OCI-LY1 (cell line): ENCODE results near the gene LYVE1.

ENCODE experiments used
- H2AFZ ChIP-seq: fragments of 200-600 bp; sonication (generic), shearing (Covaris generic); 2 replicates; pipeline ENCODE4 v1.6.0; 2014; ENCODE audit warnings: antibody characterized with exemption, mild to moderate bottlenecking, low read length
- H3F3A ChIP-seq: fragments of 200-600 bp; sonication (generic), shearing (Covaris generic); 2 replicates; pipeline ENCODE4 v1.6.0; 2014; ENCODE audit warnings: mild to moderate bottlenecking, antibody characterized with exemption, low read length, moderate library complexity; ENCODE audit not compliant: insufficient read depth
- H3K27ac ChIP-seq: fragments of 200-600 bp; sonication (generic); 2 replicates; pipeline ENCODE4 v1.5.1; 2014; ENCODE audit warnings: low read length, mixed run types, mild to moderate bottlenecking, low read depth; ENCODE audit not compliant: poor library complexity, severe bottlenecking
- H3K27me3 ChIP-seq: fragments of 200-600 bp; sonication (generic); 2 replicates; pipeline ENCODE4 v1.6.0; 2014; ENCODE audit warnings: antibody characterized with exemption, mild to moderate bottlenecking, low read length, moderate library complexity; ENCODE audit not compliant: insufficient read depth
- H3K36me3 ChIP-seq: fragments of 200-600 bp; sonication (generic); 2 replicates; pipeline ENCODE4 v1.6.1; 2014; ENCODE audit warnings: mild to moderate bottlenecking, antibody characterized with exemption, low read length, moderate library complexity, mixed read lengths; ENCODE audit not compliant: insufficient read depth
- H3K4me1 ChIP-seq: fragments of 200-600 bp; sonication (generic); 2 replicates; pipeline ENCODE4 v1.5.1; 2014; ENCODE audit warnings: mild to moderate bottlenecking, low read length, moderate library complexity; ENCODE audit not compliant: insufficient read depth, severe bottlenecking
- H3K4me2 ChIP-seq: fragments of 200-600 bp; sonication (generic), shearing (Covaris generic); 2 replicates; pipeline ENCODE4 v1.6.1; 2014; ENCODE audit warnings: low read length
- H3K4me3 ChIP-seq: fragments of 200-600 bp; sonication (generic); 2 replicates; pipeline ENCODE4 v1.5.1; 2014; ENCODE audit warnings: low read length, low read depth, mild to moderate bottlenecking, mixed read lengths; ENCODE audit not compliant: poor library complexity, severe bottlenecking
- H3K79me2 ChIP-seq: fragments of 200-600 bp; shearing (Covaris generic); 2 replicates; pipeline ENCODE4 v1.6.1; 2016; ENCODE audit warnings: mixed run types, low read length, mixed read lengths; ENCODE audit not compliant: insufficient read depth
- H3K9ac ChIP-seq: fragments of 200-600 bp; sonication (generic), shearing (Covaris generic); 2 replicates; pipeline ENCODE4 v1.6.1; 2014; ENCODE audit warnings: mild to moderate bottlenecking, low read length, mixed read lengths
- H3K9me2 ChIP-seq: fragments of 200-600 bp; sonication (generic), shearing (Covaris generic); 2 replicates; pipeline ENCODE4 v1.6.1; 2014; ENCODE audit warnings: low read depth, mild to moderate bottlenecking, low read length, mixed read lengths
- H3K9me3 ChIP-seq: fragments of 200-600 bp; shearing (Covaris generic); 2 replicates; pipeline ENCODE4 v1.6.1; 2014; ENCODE audit warnings: low read length, mixed read lengths
- H4K20me1 ChIP-seq: fragments of 200-600 bp; sonication (generic), shearing (Covaris generic); 2 replicates; pipeline ENCODE4 v1.6.0; 2016; ENCODE audit warnings: mild to moderate bottlenecking, low read length; ENCODE audit not compliant: insufficient read depth
- CTCF ChIP-seq: fragments of 200-600 bp; sonication (generic), shearing (Covaris generic); IDR thresholded peaks from 2 replicates; pipeline ENCODE4 v1.5.1; 2017; ENCODE audit warnings: mild to moderate bottlenecking, antibody characterized with exemption, low read length, moderate library complexity, mixed read lengths
- EZH2 ChIP-seq: fragments of 200-600 bp; sonication (generic), shearing (Covaris generic); IDR thresholded peaks from 2 replicates; pipeline ENCODE4 v1.8.0; 2017; ENCODE audit warnings: borderline replicate concordance, mixed run types, mild to moderate bottlenecking, antibody characterized with exemption, low read length, moderate library complexity, mixed read lengths

Gene LYVE1

GRCh38 chr11:10575346-10576034, 7.0 kb upstream of the LYVE1 start:
- Histone ChIP-seq H3K9ac (no peak overlapping the region), H3K36me3 (no peaks in the 10 kb centered on the region), H3K9me2 (no peaks in the 10 kb centered on the region), H3K4me1 (no peaks in the 10 kb centered on the region), H4K20me1 (no peaks in the 10 kb centered on the region), H2AFZ (no peak overlapping the region), H3K79me2 (no peaks in the 10 kb centered on the region), H3F3A (no peaks in the 10 kb centered on the region), H3K4me3 (no peak overlapping the region), H3K27ac (no peak overlapping the region), H3K4me2 (no peak overlapping the region), H3K9me3 (no peaks in the 10 kb centered on the region), H3K27me3 (no peaks in the 10 kb centered on the region)
- no peak for TF ChIP-seq CTCF
- TF ChIP-seq EZH2, result no peak

GRCh38 chr11:10573556-10573955, 5.1 kb upstream of the LYVE1 start:
- no peak for TF ChIP-seq EZH2
- no peak for TF ChIP-seq CTCF
- H4K20me1 ChIP-seq, result no peaks in the 10 kb centered on the region
- H3K4me2 ChIP-seq, result no peak overlapping the region
- H3K27ac ChIP-seq, result no peak overlapping the region
- H3K79me2 ChIP-seq, result no peaks in the 10 kb centered on the region
- H3K27me3 ChIP-seq, result no peaks in the 10 kb centered on the region
- no peaks in the 10 kb centered on the region for H3K4me1 ChIP-seq
- no peaks in the 10 kb centered on the region for H3K9me2 ChIP-seq
- no peak overlapping the region for H3K4me3 ChIP-seq
- H3F3A ChIP-seq, result no peaks in the 10 kb centered on the region
- H2AFZ ChIP-seq, result no peak overlapping the region
- no peaks in the 10 kb centered on the region for H3K36me3 ChIP-seq
- H3K9ac ChIP-seq, result no peak overlapping the region
- no peaks in the 10 kb centered on the region for H3K9me3 ChIP-seq

- H3K36me3 ChIP-seq, result no peaks in the 10 kb centered on the region
- no peaks in the 10 kb centered on the region for H3K9me3 ChIP-seq
- H3K79me2 ChIP-seq, result no peaks in the 10 kb centered on the region
Observed at GRCh38 chr11:10573028-10573427, 4.6 kb upstream of the LYVE1 start.

More at GRCh38 chr11:10573028-10573427, 4.6 kb upstream of the LYVE1 start:
- Histone ChIP-seq H3K4me1 (no peaks in the 10 kb centered on the region), H3K9ac (no peak overlapping the region), H3F3A (no peaks in the 10 kb centered on the region), H3K4me2 (no peak overlapping the region), H3K9me2 (no peaks in the 10 kb centered on the region), H3K4me3 (no peak overlapping the region), H2AFZ (no peak overlapping the region), H3K27ac (no peak overlapping the region), H4K20me1 (no peaks in the 10 kb centered on the region), H3K27me3 (no peaks in the 10 kb centered on the region)
- TF ChIP-seq EZH2, result no peak
- TF ChIP-seq CTCF, result no peak
